Prostate gland (tissue), 2 donors: Measurements from ENCODE around the gene SCGB1C2. TPM values are rescaled to one million over a fixed set of nuclear protein-coding genes. Genes with fewer than 3 reads are reported as not detected.

Source experiments
- DNase-seq: peaks from one replicate; pipeline ENCODE4 v3.0.0-alpha.2; 2019; ENCODE audit warnings: low spot score
- H3K27ac ChIP-seq, 2 donors: fragments of 200-600 bp; sonication (generic); 2 replicates each; pipeline ENCODE4 v1.5.1; 2017 to 2019
- H3K27me3 ChIP-seq: fragments of 200-600 bp; sonication (generic); replicated peaks from 2 replicates; pipeline ENCODE4 v1.5.1; 2019; ENCODE audit not compliant: insufficient read depth
- H3K36me3 ChIP-seq, 2 donors: fragments of 200-600 bp; sonication (generic); 1 replicate in 1 of 2; 2 replicates in 1 of 2; pipeline versions ENCODE4 v1.5.1 to v1.8.1; 2017 to 2019
- H3K4me1 ChIP-seq: fragments of 200-600 bp; sonication (generic); replicated peaks from 2 replicates; pipeline ENCODE4 v1.5.1; 2019
- H3K4me3 ChIP-seq, 2 donors: fragments of 200-600 bp; sonication (generic); 2 replicates each; pipeline ENCODE4 v1.5.1; 2017 to 2019
- H3K9me3 ChIP-seq: fragments of 200-600 bp; sonication (generic); 2 replicates; pipeline ENCODE4 v1.5.1; 2017
- POLR2A ChIP-seq: fragments of 450-650 bp; IDR thresholded peaks from one replicate; pipeline ENCODE4 v1.6.1; 2016; ENCODE audit warnings: antibody characterized with exemption, mild to moderate bottlenecking
- POLR2AphosphoS5 ChIP-seq: sonication (generic); formaldehyde crosslinking; IDR thresholded peaks from one replicate; pipeline ENCODE4 v1.6.1; 2017; ENCODE audit warnings: antibody characterized with exemption
- WGBS: methylation state at CpG from one replicate; pipeline ENCODE4 v1.1.5; 2018; 5-methylcytosine and 5-hydroxymethylcytosine counted together
- intact Hi-C: fragments of 100-400 bp; cut with DNase I; formaldehyde crosslinking; loops from one replicate; pipeline ENCODE4 v1.14.2; 2022
- total RNA-seq, 2 donors: library from RNA; depleted of rRNA; stranded (reverse); fragments of >200 nt; gene quantifications; one replicate each; pipeline ENCODE4 v1.1.0, GENCODE V29; 2016
- TF ChIP-seq, protein P1 (sequence below), 4 experiments: fragments of 200-600 bp in 2 of 4; fragments of 450-650 bp in 2 of 4; sonication (generic) in 2 of 4; IDR thresholded peaks; 1 replicate in 3 of 4; 2 replicates in 1 of 4; pipeline ENCODE4 v1.5.1; 2016 to 2019; ENCODE audit warnings: antibody characterized with exemption in 4 of 4, mild to moderate bottlenecking in 2 of 4, moderate library complexity in 2 of 4

Gene SCGB1C2
- total RNA-seq, 2 donors from 2014 or later, result not detected

DNA sequence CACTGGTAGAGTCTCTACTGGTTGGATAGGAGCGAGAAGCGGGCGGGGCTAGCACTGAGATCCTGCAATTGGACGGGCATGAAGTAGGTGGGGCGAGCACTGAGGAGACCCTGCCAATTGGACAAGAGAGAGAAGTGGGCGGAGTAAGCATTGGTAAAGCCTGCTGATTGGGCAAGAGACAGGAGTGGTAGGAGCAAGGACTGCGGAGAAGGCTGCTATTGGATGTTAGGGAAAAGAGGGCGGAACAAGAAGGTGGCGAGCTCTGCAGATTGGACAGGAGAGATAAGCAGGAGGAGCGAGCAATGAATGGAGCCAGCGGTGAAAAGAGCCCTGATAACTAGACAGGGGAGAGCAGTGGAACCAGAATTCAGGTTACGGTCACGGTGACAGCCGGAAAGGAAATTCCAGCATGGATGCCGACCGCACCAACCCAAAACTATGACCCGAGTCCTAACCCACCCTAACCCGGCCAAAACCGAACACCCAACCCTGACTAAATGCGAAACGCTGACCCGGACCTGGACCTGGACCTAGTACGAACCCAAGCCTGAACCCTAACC lies 4.8 kb downstream of the SCGB1C2 start:
- peak; percentile 3 for DNase-seq
- WGBS, result 90% methylated on average over 23 of the region's 23 CpGs
- intact Hi-C loops, result loop anchor here (5.0 kb wide), 1 partner anchor 245 kb away; no protein-coding TSS in a partner anchor
- Histone ChIP-seq H3K36me3 (no peaks in the 10 kb centered on the region), H3K27me3 (no peaks in the 10 kb centered on the region), H3K4me3 (no peak overlapping the region), H3K27ac (no peak overlapping the region), H3K4me1 (no peaks in the 10 kb centered on the region), H3K9me3 (no peaks in the 10 kb centered on the region)
- TF ChIP-seq POLR2A (no peak), POLR2AphosphoS5 (no peak)
- TF ChIP-seq, protein P1, sequence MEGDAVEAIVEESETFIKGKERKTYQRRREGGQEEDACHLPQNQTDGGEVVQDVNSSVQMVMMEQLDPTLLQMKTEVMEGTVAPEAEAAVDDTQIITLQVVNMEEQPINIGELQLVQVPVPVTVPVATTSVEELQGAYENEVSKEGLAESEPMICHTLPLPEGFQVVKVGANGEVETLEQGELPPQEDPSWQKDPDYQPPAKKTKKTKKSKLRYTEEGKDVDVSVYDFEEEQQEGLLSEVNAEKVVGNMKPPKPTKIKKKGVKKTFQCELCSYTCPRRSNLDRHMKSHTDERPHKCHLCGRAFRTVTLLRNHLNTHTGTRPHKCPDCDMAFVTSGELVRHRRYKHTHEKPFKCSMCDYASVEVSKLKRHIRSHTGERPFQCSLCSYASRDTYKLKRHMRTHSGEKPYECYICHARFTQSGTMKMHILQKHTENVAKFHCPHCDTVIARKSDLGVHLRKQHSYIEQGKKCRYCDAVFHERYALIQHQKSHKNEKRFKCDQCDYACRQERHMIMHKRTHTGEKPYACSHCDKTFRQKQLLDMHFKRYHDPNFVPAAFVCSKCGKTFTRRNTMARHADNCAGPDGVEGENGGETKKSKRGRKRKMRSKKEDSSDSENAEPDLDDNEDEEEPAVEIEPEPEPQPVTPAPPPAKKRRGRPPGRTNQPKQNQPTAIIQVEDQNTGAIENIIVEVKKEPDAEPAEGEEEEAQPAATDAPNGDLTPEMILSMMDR (IDR thresholded peaks at IDR 0.05), result no peak

DNA sequence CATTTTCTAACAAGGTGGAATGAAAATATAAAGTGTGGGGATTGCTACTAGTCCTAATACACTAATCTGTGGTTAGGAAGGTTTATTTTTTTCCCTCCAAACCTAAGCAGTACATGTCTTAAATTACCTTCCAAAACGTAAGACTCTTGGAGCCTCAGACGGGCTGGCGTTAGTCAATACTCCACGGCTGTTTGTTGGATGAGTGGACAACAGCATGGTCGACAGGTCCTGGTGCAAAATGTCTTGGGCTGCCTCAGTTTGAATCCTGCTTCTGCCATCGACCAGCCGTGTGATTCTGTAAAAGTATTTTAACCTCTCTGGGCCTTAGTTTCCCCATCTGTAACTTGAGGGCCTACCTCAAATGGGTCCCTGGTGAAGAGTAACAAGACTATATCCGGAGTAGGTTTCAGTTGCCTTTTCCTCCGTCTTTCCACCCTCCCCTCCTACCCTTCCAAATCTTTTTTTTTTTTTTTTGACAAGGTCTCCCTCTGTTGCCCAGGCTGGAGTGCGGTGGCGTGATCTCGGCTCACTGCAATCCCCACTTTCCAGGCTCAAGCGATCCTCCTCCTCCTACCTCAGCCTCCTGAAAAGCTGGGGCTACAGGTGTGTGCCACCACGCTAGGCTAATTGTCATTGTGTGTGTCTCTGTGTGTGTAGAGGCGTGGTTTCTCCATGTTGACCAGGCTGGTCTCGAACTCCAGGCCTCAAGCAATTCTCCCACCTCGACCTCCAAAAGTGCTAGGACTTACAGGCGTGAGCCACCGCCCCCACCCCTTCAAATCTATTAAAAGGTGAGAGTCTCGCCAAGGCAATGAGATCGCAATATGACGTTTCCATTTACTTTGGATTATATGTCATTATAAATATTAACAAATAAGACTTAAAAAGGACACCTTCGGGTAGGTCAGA lies 5.8 kb downstream of the SCGB1C2 start:
- TF ChIP-seq POLR2A, result no peak
- TF ChIP-seq POLR2AphosphoS5, result no peak
- TF ChIP-seq, protein P1 (IDR thresholded peaks at IDR 0.05), result no peak

DNA sequence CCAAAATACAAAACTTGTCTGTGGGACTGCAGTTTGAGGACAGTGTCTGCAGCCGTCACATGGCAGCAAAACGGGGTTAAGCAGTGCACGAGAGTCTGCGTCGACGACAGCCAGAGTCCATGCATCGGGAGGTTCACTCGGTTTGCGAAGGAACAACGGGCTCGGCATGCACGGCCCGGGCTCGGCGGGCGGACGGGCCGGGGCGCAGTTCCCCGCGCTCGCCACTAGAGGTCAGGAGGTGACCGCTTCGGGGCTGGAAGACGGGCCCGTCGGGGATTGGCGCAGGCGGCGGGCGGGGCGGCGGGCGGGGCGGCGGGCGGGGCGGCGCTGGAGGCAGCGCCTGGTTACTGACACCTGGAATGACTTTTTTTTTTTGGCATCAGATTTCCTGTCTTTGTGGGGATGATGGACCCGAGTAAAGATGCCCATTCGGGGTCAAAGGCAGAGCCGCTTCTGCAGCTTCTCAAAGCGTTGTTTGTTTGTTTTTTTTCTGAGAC lies 6.5 kb downstream of the SCGB1C2 start:
- Histone ChIP-seq H3K9me3 (no peaks in the 10 kb centered on the region), H3K27ac (no peak overlapping the region), H3K27me3 (no peaks in the 10 kb centered on the region), H3K4me3 (no peak overlapping the region), H3K4me1 (no peaks in the 10 kb centered on the region), H3K36me3 (no peaks in the 10 kb centered on the region)
- WGBS, result 3% methylated on average over 44 of the region's 44 CpGs
- DNase-seq, result peak; percentile 70
- TF ChIP-seq POLR2AphosphoS5 (no peak), POLR2A (no peak)
- TF ChIP-seq, protein P1 (IDR thresholded peaks at IDR 0.05), result peak; percentile 81 to 94 (median 88)
- intact Hi-C loops, result loop anchor here (5.0 kb wide), 1 partner anchor 243 kb away; no protein-coding TSS in a partner anchor

More for the DNA sequence above, 5.8 kb downstream of the SCGB1C2 start:
- Histone ChIP-seq H3K27me3 (no peaks in the 10 kb centered on the region), H3K36me3 (no peaks in the 10 kb centered on the region), H3K9me3 (no peaks in the 10 kb centered on the region), H3K4me3 (no peak overlapping the region), H3K4me1 (no peaks in the 10 kb centered on the region), H3K27ac (no peak overlapping the region)
- DNase-seq, result no peak
- 74% methylated on average over 23 of the region's 23 CpGs for WGBS
- intact Hi-C loops, result loop anchor here (5.0 kb wide), 1 partner anchor 244 kb away; no protein-coding TSS in a partner anchor

DNA sequence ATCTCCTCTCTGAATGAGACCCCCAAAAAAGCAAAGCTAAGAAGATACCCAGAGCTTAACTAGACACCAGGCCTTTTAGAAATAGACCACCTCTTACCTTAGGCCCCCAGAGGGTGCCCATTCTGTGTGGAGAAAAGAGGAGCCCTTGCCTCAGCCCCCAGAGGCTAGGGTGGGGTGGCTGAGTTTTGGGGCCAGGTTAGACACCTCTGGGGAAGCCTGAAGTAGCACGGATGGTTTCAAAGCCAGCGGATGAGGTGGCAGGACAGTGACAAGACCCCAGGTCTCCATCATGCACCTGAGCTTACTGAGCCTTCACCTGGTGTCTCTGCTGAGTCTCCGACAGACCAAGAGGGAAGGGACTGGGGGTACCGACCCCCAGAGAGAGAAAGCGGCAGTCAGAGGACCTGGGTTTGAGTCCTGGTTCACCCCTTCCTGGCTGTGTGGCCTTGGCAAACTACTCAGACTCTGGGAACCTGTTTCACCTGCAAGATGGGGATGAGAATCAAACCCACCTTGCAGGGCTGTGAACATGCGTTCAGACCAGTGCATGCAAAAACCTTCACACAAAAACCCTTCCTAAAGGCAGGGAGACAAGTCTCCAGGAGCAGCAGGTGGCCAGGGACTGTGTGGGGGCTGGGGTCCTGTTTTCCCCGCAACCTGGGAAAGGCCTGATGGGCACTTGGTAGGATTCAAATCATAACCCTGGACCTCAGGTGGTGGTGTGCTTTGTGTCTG lies 7.7 kb downstream of the SCGB1C2 start:
- no peak overlapping the region for H3K27ac ChIP-seq
- intact Hi-C loops, result loop anchor here (5.0 kb wide), 1 partner anchor 242 kb away; no protein-coding TSS in a partner anchor
- TF ChIP-seq POLR2AphosphoS5 (no peak), POLR2A (no peak)
- TF ChIP-seq, protein P1 (IDR thresholded peaks at IDR 0.05), result no peak
- H3K4me1 ChIP-seq, result no peaks in the 10 kb centered on the region
- no peaks in the 10 kb centered on the region for H3K9me3 ChIP-seq
- peak; percentile 2 for DNase-seq
- 82% methylated on average over 7 of the region's 7 CpGs for WGBS
- no peak overlapping the region for H3K4me3 ChIP-seq
- H3K27me3 ChIP-seq, result no peaks in the 10 kb centered on the region
- H3K36me3 ChIP-seq, result no peaks in the 10 kb centered on the region
